Stimulated activated CD8-positive, alpha-beta memory T cell treated with anti-CD3 and anti-CD28 coated beads, Interleukin-4, amount 100 ng/mL, for 1 hour (primary cell): ENCODE measurements around the gene ARF5.
A peak's percentile ranks its signal among the peaks of the same experiment; 100 is the strongest.
"Not testable (repeated sequence)": the region's sequence is repeated elsewhere in the genome, so short reads cannot be mapped to it uniquely, and the experiment has no call there.

Experiments
- DNase-seq, 2 donors: peaks; one replicate each; pipeline ENCODE4 v3.0.0-alpha.2; 2020; ENCODE audit warnings: low read depth in 2 of 2, low spot score in 1 of 2

ARF5 gene

DNA sequence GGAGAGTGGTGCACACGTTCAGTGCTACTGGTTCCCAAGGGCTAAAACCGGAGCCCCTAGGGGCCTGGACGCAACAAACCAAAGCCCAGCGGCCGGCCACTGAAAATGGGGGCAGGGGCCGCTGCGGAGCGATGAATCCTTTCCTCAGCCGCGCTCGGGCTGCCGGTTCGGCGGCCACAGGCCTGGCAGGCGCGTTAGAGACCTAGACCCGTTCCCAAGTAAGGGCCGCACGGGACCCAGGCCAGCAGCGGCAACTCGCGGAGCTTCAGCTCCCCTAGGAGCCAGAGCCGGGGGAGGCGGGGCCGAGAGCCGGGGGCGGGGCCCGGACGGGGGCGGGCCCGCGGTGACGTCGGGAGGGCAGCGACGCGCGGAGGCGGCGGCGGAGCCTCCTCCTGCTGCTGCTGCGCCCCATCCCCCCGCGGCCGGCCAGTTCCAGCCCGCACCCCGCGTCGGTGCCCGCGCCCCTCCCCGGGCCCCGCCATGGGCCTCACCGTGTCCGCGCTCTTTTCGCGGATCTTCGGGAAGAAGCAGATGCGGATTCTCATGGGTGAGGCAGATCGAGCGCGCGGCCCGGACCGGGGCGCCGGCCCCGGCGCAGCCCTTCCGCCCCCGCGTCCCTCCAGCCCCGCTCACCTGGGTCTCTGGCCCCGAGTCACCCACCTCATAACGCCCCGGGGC is at the start of gene ARF5:
Gene ARF5 (plus strand): TSS at position 393 of the 678 bp plus-strand sequence. CDS start 88 bp downstream, at position 481.
- DNase-seq: peak; percentile 71 to 78

- no peak for DNase-seq
Observed at GRCh38 chr7:127539116-127539515, 49.1 kb upstream of the ARF5 start.

GRCh38 chr7:127540461-127540860 is 47.8 kb upstream of the ARF5 start:
- DNase-seq: not testable (repeated sequence)

DNA sequence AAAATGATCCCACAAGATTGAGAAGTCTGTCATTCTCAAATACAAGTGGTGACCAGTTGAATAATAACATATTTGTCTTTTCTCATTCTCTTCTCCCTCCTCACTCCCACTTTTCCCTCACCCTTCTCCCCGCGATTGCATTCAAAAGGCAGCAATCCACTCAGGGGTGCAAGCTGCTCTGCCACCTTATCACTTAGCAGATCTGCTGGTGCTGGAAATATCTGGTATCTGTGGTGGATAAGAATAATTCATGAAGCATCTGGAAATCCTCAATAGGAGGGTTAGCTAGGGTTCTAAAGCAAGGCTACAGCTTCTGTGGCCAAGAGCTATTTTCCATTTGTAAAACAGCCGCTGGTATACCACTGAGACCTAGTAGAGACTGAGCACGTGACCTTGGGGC is 46.7 kb upstream of the ARF5 start:
- no peak for DNase-seq

DNA sequence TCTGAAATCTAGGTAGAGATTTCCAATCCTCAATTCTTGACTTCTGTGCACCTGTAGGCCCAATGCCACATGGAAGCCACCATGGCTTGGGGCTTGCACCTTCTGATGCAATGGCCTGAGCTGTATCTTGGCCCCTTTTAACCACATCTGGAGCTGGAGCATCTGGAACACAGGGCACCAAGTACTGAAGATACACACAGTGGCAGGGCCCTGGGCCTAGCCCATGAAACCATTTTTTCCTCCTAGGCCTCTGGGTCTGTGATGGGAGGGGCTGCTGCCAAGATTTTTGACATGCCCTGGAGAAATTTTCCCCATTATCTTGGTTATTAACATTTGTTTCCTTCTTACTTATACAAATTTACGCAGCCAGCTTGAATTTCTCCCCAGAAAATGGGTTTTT is 41.9 kb upstream of the ARF5 start:
- no peak for DNase-seq

DNA sequence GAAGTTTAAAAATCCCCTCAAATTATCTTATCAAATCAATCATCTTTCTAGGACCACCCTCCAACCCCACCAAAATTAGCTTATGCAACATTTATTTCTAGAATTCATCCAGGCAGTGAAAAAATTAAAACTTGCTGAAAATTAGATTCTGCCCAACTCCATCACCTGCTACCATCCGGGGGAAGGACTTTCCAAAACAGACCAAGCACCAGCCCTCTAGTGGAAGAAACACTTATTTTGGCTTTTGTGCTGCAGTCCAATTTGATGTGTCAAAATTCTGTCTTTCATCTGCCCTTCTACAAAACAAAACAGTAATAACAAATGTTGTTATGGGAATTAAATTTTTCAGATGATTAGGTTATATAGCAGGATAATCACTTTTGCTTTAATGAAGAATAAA is 38.0 kb upstream of the ARF5 start:
- no peak for DNase-seq

GRCh38 chr7:127551941-127552340 is 36.3 kb upstream of the ARF5 start:
- no peak for DNase-seq

- DNase-seq: no peak
Observed at GRCh38 chr7:127556404-127556803, 31.8 kb upstream of the ARF5 start.

DNA sequence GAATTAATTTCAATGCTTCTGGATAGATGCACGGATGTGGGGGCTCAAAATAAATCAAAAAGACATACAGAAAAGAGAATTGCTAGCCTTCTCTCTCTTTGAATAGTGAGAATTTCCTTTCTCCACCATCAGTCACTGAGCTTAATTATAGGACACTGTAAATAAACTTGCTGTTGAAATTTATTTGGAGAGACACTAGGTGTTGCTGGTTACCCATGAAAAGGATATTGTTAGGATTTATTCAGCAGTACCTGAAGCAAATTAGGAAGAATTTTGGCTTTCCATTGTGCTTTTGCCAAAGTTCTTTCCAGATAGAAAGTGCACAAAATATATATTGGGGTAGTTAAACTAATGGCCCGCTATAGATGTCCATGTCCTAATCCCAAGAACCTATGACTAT is 30.4 kb upstream of the ARF5 start:
- no peak for DNase-seq

GRCh38 chr7:127566242-127566641 is 22.0 kb upstream of the ARF5 start:
- no peak for DNase-seq

- DNase-seq: not testable (repeated sequence)
Observed at GRCh38 chr7:127568034-127568433, 20.2 kb upstream of the ARF5 start.

DNA sequence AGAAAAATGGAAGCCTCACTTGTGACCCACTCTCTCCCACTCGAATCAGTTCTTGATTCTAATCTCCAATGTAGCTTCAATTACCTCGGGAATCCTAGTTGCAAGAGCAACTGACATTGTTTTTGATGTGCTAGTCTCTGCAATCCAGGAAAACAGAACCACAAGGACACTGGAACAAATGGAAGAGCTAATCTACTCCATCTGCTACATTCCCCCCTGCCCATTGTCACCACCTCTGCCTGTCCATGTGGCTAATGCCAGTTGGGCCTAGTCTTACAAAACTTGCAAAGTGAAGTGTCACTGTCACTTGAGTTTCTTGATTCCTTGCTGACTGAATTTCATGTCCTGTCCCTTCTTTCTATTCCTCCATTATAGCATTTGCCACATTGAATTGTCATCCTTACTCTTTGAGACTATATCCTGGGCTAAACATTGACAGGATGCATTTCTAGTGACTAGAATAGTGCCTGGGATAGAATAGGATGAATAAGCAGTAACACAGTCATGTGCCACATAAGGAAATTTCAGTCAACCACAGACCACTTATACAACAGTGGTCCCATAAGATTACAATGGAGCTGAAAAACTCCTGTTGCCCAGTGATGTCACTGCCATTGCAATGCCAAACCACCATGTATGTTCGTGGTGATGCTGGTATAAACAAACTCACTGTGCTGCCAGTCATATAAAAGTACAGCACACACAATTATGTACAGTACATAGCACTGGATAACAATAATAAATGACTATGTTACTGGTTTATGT is 16.3 kb upstream of the ARF5 start:
- no peak for DNase-seq

DNA sequence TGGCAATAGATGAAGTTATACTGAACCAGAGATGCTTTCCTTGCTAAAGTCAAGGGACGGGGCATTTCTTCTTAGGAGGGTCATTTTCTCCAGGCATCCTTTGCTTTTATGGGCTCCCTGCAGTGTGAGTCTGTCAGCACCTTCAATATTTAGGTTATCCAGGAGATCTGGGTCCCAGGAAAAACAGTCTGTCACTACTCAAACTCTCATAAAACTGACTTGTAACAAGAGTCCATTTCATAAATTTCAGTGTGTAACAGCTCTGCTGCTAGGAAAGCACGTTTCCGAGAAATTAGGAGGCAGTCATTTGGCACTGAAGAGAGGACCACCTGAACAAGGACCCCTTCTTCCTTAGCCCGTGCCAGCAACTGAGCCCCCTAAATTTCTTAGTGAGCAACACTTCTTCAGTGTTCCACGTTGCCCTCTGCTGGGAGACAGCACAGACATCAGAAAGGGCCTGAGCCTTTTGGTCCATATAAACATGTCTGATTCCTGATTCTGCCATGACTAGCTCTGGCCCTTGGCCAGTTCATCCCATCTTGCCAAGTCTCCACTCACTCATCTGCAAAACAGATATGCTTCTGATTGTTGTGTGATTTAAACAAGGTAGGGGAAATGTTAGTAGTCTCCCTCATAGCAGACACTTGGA is 10.1 kb upstream of the ARF5 start:
- no peak for DNase-seq

- no peak for DNase-seq
Observed at GRCh38 chr7:127578711-127579275, 9.4 kb upstream of the ARF5 start.

- no peak for DNase-seq
Observed at GRCh38 chr7:127580612-127581011, 7.6 kb upstream of the ARF5 start.

- DNase-seq: no peak
Observed at GRCh38 chr7:127581716-127582115, 6.5 kb upstream of the ARF5 start.

DNA sequence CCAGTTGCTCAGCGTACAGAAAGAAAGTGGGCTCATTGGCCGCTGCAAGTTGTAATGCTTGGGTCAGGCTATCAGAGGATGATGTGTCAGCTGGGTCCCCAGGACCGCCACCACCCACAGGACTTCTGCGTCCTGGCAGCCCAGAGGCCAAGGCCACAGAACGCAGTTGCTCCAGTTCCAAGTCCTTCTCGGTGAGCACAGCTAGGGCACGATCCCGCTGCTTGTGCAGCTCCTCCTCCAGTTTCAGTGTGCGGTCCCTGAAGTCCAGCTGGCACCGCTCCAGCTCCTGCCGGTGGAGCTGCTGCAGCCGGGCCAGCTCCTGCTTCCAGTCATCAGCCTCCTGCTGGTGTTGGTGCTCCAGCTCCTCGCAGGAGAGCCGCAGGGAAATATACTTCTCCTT is 5.8 kb upstream of the ARF5 start:
- no peak for DNase-seq

- DNase-seq: no peak
Observed at GRCh38 chr7:127584648-127585043, 3.6 kb upstream of the ARF5 start.

DNA sequence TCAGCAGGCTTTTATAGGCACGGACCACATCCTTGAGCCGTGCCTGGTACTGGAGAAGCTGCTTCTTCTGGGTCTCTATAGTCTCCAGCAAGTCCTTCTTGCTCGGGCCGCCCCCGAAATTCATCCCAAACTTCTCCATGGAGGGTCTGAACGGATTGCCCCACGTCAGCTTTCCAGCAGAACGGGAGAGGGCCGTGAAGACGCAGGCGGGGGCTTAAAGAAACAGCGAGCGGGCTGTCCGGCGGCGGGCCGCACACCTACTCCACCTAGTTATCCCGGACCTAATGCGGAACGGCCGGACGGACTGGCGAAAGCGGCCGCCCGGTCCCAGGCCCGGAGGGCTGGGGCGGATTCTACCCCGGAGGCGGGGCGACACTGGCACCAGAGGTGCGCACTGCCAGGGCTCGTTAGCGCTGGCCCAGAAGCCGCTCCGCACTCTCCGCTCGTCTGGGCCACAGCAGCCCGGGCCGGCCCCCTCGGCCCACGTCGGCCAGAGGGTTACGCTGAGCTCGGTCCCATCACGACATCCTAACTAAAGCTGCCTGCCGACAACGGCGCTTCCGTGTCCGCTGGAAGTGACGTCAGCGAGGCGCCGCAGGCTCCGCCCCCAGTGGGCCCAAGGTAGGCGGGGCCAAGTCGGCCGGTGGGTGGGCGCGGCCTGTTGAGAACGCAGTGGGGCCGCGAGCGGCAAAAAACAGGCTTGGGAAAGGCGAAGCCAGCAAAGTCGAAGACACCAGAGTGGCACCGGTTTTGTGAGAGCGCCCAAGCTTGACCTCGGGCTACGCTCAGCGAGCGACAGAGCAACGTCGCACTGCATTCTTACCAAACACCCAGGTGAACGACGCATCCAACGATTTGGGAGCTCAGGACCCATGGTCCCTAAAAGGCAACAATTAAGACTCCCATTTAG is 2.9 kb upstream of the ARF5 start, which contains the start of gene GCC1:
Gene GCC1 (minus strand): TSS at position 553 of the 910 bp plus-strand sequence. CDS start 414 bp downstream, at position 139.
- DNase-seq: peak; percentile 88 to 90

DNA sequence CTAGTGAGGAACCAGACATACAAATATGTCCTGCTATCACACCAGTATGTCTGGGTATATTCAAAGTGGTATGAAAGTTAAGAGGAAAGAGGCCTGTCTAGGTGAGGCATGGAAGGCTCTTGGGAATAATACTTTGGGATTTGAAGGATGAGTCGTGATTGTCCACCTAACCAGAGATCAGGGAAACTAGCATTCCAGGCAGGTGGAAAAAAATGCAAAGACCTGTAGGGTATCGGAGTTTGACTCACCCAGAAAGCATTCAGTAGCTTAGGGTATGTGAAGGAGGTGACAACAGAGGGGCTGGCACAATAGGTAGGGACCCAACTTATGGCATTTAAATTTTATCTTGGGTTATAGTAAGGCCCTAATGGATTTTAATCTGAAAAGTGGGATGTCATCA is 1.9 kb upstream of the ARF5 start:
- no peak for DNase-seq

DNA sequence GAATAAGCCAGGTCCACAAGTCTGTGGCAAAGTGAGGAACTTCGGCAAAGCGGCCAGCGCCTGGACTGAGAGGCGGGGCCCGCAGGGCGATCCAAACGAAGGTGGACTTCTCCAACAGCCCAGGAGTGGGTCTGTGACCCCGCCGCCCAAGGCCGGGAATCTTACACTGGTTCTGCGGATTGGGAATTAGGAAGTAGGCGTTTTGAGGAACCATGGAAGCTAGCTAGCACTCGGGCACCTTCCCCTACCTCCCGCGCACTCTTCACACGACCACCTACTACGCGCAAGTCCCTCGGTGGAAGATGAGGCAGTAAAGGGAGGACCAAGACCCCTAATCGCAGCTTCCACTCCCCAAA is 570 bp upstream of the ARF5 start:
- no peak for DNase-seq
